HL-60/S4 (cell line): Measurements from ENCODE around the gene SLC9C2.
"Not testable (repeated sequence)": the region's sequence is repeated elsewhere in the genome, so short reads cannot be mapped to it uniquely, and the experiment has no call there.

Experiments
- in situ Hi-C: fragments of 300-500 bp; cut with MboI; formaldehyde crosslinking; loops from 2 replicates; pipeline ENCODE4 v1.14.3; 2022; ENCODE audit warnings: low sequenced_read_pairs

SLC9C2 gene

DNA sequence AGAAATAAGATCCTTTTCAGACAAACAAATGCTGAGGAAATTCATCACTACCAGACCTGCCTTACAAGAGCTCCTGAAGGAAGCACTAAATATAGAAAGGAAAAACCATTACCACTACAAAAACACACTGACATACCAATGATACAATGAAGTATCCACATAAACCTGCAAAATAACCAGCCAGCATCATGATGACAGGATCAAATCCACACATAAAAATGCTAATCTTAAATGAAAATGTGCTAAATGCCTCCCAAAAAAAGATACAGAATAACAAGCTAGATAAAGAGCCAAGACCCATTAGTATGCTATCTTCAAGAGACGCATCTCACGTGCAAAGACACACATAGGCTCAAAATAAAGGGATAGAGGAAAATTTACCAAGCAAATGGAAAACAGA lies 140.2 kb downstream of the SLC9C2 start:
- in situ Hi-C loops, result not testable (repeated sequence)

GRCh38 chr1:173459885-173460284 lies 143.0 kb downstream of the SLC9C2 start:
- in situ Hi-C loops, result no loop called here

GRCh38 chr1:173454966-173455524 lies 147.8 kb downstream of the SLC9C2 start:
- in situ Hi-C loops, result no loop called here

DNA sequence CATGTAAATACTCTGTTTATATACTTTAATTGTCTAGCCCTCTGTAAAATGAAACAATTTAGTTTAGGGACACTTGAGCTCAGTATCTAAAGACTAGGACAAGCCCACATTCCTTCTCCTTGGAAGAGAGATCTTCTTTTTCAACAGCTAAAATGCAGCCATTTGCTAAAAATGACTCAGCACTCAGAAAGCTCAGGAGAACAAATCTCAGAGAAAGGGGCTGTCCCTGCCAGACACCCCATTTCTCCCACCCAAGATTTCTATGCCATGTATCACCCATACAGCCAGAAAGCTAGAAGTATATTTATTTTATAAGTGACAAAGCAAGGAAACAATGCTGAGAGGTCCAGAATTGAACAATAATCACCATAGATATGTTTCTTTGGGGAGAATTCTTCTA lies 148.9 kb downstream of the SLC9C2 start:
- in situ Hi-C loops, result no loop called here

GRCh38 chr1:173451981-173452380 lies 150.9 kb downstream of the SLC9C2 start:
- in situ Hi-C loops, result no loop called here
